ENCODE data around the gene TEKT1. TPM values are rescaled to one million over a fixed set of nuclear protein-coding genes. Genes with fewer than 3 reads are reported as not detected.
A peak's percentile ranks its signal among the peaks of the same experiment; 100 is the strongest.

Gene TEKT1
- total RNA-seq, 1 experiment from 2014 or later: not detected

- Histone ChIP-seq H2AFZ (ENCODE audit: low read length) (no peak overlapping the region), H3K4me3 (ENCODE audit: low read length) (no peak overlapping the region), H3F3A (ENCODE audit: low read length, unreplicated experiment) (no peaks in the 10 kb centered on the region), H3K27me3 (ENCODE audit: low read length) (no peaks in the 10 kb centered on the region; the same call in none of the 2 replicates), H3K4me2 (ENCODE audit: low read length) (no peak overlapping the region), H3K9me3 (ENCODE audit: low read length) (no peaks in the 10 kb centered on the region), H3K36me3 (ENCODE audit: low read depth, low read length) (no peaks in the 10 kb centered on the region), H3K4me1 (ENCODE audit: insufficient read depth, low read length) (peaks cover 20% of the 10 kb centered on the region), H4K20me1 (ENCODE audit: low read length) (no peaks in the 10 kb centered on the region), H3K9me2 (replicated peaks; ENCODE audit: low read length) (no peaks in the 10 kb centered on the region), H3K9ac (ENCODE audit: low read length) (no peak overlapping the region), H3K27ac (ENCODE audit: low read length) (no peak overlapping the region), H3K79me2 (ENCODE audit: low read length) (no peaks in the 10 kb centered on the region)
- intact Hi-C loops (cut with micrococcal nuclease): no loop called here
- POLR2A ChIA-PET (ENCODE audit: unreplicated experiment): no interaction called here
- TF ChIP-seq EZH2 (IDR thresholded peaks at IDR 0.05; ENCODE audit: low read length, unreplicated experiment) (no peak), CTCF (conservative IDR thresholded peaks at IDR 0.05; ENCODE audit: low read depth, low read length) (no peak), EZH2phosphoT487 (IDR thresholded peaks at IDR 0.05; ENCODE audit: borderline replicate concordance, low read length) (no peak)
- CTCF ChIA-PET: no interaction called here
- no peak for DNase-seq
- ATAC-seq: no peak
- no TSS peak for BruUV-seq (replicated peaks)
Measured at GRCh38 chr17:6793748-6794493, 37.6 kb downstream of the TEKT1 start.

- Histone ChIP-seq H3F3A (ENCODE audit: low read length, unreplicated experiment) (no peaks in the 10 kb centered on the region), H3K9me2 (replicated peaks; ENCODE audit: low read length) (no peaks in the 10 kb centered on the region), H3K4me3 (ENCODE audit: low read length) (no peak overlapping the region), H3K4me2 (ENCODE audit: low read length) (no peak overlapping the region), H2AFZ (ENCODE audit: low read length) (no peak overlapping the region), H3K79me2 (ENCODE audit: low read length) (no peaks in the 10 kb centered on the region), H4K20me1 (ENCODE audit: low read length) (no peaks in the 10 kb centered on the region), H3K9me3 (ENCODE audit: low read length) (no peaks in the 10 kb centered on the region), H3K36me3 (ENCODE audit: low read depth, low read length) (no peaks in the 10 kb centered on the region), H3K27ac (ENCODE audit: low read length) (no peak overlapping the region), H3K4me1 (ENCODE audit: insufficient read depth, low read length) (peaks cover 4% of the 10 kb centered on the region; the same call in 1 of the 2 replicates), H3K9ac (ENCODE audit: low read length) (no peak overlapping the region), H3K27me3 (ENCODE audit: low read length) (no peaks in the 10 kb centered on the region; the same call in none of the 2 replicates)
- no peak for TF ChIP-seq EZH2phosphoT487 (IDR thresholded peaks at IDR 0.05; ENCODE audit: borderline replicate concordance, low read length)
- TF ChIP-seq EZH2 (IDR thresholded peaks at IDR 0.05; ENCODE audit: low read length, unreplicated experiment): no peak
- no peak for TF ChIP-seq CTCF (conservative IDR thresholded peaks at IDR 0.05; ENCODE audit: low read depth, low read length)
- no peak for DNase-seq
- intact Hi-C loops (cut with micrococcal nuclease): no loop called here
- no peak for ATAC-seq
- BruUV-seq (replicated peaks): no TSS peak
- POLR2A ChIA-PET (ENCODE audit: unreplicated experiment): no interaction called here
- CTCF ChIA-PET: no interaction called here
Measured at GRCh38 chr17:6789146-6789545, 42.4 kb downstream of the TEKT1 start.

- no TSS peak for BruUV-seq (replicated peaks)
- DNase-seq: no peak
- H3K4me2 ChIP-seq (ENCODE audit: low read length): no peak overlapping the region
- ATAC-seq: no peak
- H3K79me2 ChIP-seq (ENCODE audit: low read length): no peaks in the 10 kb centered on the region
- no peaks in the 10 kb centered on the region for H3K9me2 ChIP-seq (replicated peaks; ENCODE audit: low read length)
- H3K9ac ChIP-seq (ENCODE audit: low read length): no peak overlapping the region
- intact Hi-C loops (cut with micrococcal nuclease): no loop called here
- CTCF ChIA-PET: no interaction called here
- H3K27me3 ChIP-seq (ENCODE audit: low read length): peaks cover 4% of the 10 kb centered on the region
- no peaks in the 10 kb centered on the region for H3K9me3 ChIP-seq (ENCODE audit: low read length)
- H3K36me3 ChIP-seq (ENCODE audit: low read depth, low read length): no peaks in the 10 kb centered on the region
- 0 out of 2 replicates have a peak overlapping the region, but pooled peaks have one; percentile 16 for H2AFZ ChIP-seq (ENCODE audit: low read length)
- H3K4me3 ChIP-seq (ENCODE audit: low read length): no peak overlapping the region
- H3K27ac ChIP-seq (ENCODE audit: low read length): no peak overlapping the region
- no peaks in the 10 kb centered on the region for H3F3A ChIP-seq (ENCODE audit: low read length, unreplicated experiment)
- no peaks in the 10 kb centered on the region for H4K20me1 ChIP-seq (ENCODE audit: low read length)
- peaks cover 4% of the 10 kb centered on the region; the same call in 1 of the 2 replicates for H3K4me1 ChIP-seq (ENCODE audit: insufficient read depth, low read length)
- TF ChIP-seq CTCF (conservative IDR thresholded peaks at IDR 0.05; ENCODE audit: low read depth, low read length): no peak
- no peak for TF ChIP-seq EZH2phosphoT487 (IDR thresholded peaks at IDR 0.05; ENCODE audit: borderline replicate concordance, low read length)
- no peak for TF ChIP-seq EZH2 (IDR thresholded peaks at IDR 0.05; ENCODE audit: low read length, unreplicated experiment)
- POLR2A ChIA-PET (ENCODE audit: unreplicated experiment): no interaction called here
Measured at GRCh38 chr17:6787081-6787693, 44.3 kb downstream of the TEKT1 start.
